Esophagus squamous epithelium (tissue), 4 donors: ENCODE data around the gene MRPL48.

Experiments
- CTCF ChIP-seq, 6 experiments: fragments of 450-650 bp in 4 of 6; fragments of 200-600 bp in 2 of 6; sonication (generic) in 2 of 6; IDR thresholded peaks; one replicate each; pipeline ENCODE4 v1.5.1; 2016 to 2019; ENCODE audit warnings: antibody characterized with exemption in 6 of 6, mild to moderate bottlenecking in 4 of 6, moderate library complexity in 4 of 6
- POLR2A ChIP-seq, 4 donors: fragments of 450-650 bp; IDR thresholded peaks; one replicate each; pipeline ENCODE4 v1.6.1; 2017; ENCODE audit warnings: antibody characterized with exemption in 4 of 4, mild to moderate bottlenecking in 4 of 4, moderate library complexity in 3 of 4

- TF ChIP-seq CTCF (IDR thresholded peaks at IDR 0.05) (no peak), POLR2A (IDR thresholded peaks at IDR 0.05) (no peak)
Measured at GRCh38 chr11:73784734-73785133, 2.9 kb upstream of the MRPL48 start.
